Measurements from ENCODE around the gene SCARB2.
A peak's percentile ranks its signal among the peaks of the same experiment; 100 is the strongest.

SCARB2 gene

GRCh38 chr4:76197971-76198410, 15.6 kb downstream of the SCARB2 start:
- Histone ChIP-seq H3K79me2 (ENCODE audit: insufficient read depth, low read length) (peaks cover 11% of the 10 kb centered on the region), H4K20me1 (ENCODE audit: insufficient read depth, low read length, poor library complexity, severe bottlenecking) (peaks cover 4% of the 10 kb centered on the region), H3K4me2 (ENCODE audit: low read depth, low read length, poor library complexity, severe bottlenecking) (peak overlapping the region; percentile 46), H3F3A (ENCODE audit: low read depth) (no peaks in the 10 kb centered on the region), H3K4me3 (ENCODE audit: low read length, poor library complexity, severe bottlenecking) (no peak overlapping the region), H3K4me1 (ENCODE audit: insufficient read depth, low read length, poor library complexity, severe bottlenecking) (peaks cover 27% of the 10 kb centered on the region), H3K9me3 (ENCODE audit: insufficient read depth, low read depth, low read length) (no peaks in the 10 kb centered on the region; the same call in 1 of the 2 replicates), H2AFZ (ENCODE audit: low read length) (no peak overlapping the region), H3K36me3 (ENCODE audit: insufficient read depth, low read length) (peaks cover 27% of the 10 kb centered on the region), H3K9me2 (replicated peaks; ENCODE audit: low read depth, low read length) (no peaks in the 10 kb centered on the region), H3K27me3 (ENCODE audit: insufficient read depth, low read length, poor library complexity, severe bottlenecking) (no peaks in the 10 kb centered on the region), H3K9ac (ENCODE audit: low read depth, low read length, poor library complexity, severe bottlenecking) (no peak overlapping the region)
- no peak for TF ChIP-seq EZH2phosphoT487 (IDR thresholded peaks at IDR 0.05; ENCODE audit: borderline replicate concordance)
- TF ChIP-seq, protein P1, sequence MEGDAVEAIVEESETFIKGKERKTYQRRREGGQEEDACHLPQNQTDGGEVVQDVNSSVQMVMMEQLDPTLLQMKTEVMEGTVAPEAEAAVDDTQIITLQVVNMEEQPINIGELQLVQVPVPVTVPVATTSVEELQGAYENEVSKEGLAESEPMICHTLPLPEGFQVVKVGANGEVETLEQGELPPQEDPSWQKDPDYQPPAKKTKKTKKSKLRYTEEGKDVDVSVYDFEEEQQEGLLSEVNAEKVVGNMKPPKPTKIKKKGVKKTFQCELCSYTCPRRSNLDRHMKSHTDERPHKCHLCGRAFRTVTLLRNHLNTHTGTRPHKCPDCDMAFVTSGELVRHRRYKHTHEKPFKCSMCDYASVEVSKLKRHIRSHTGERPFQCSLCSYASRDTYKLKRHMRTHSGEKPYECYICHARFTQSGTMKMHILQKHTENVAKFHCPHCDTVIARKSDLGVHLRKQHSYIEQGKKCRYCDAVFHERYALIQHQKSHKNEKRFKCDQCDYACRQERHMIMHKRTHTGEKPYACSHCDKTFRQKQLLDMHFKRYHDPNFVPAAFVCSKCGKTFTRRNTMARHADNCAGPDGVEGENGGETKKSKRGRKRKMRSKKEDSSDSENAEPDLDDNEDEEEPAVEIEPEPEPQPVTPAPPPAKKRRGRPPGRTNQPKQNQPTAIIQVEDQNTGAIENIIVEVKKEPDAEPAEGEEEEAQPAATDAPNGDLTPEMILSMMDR (conservative IDR thresholded peaks at IDR 0.05; ENCODE audit: low read length) = no peak

- Histone ChIP-seq H3K4me2 (ENCODE audit: low read depth, low read length, poor library complexity, severe bottlenecking) (no peak overlapping the region), H3F3A (ENCODE audit: low read depth) (no peaks in the 10 kb centered on the region), H4K20me1 (ENCODE audit: insufficient read depth, low read length, poor library complexity, severe bottlenecking) (peaks cover 4% of the 10 kb centered on the region), H3K9ac (ENCODE audit: low read depth, low read length, poor library complexity, severe bottlenecking) (no peak overlapping the region), H3K9me2 (replicated peaks; ENCODE audit: low read depth, low read length) (no peaks in the 10 kb centered on the region), H3K27me3 (ENCODE audit: insufficient read depth, low read length, poor library complexity, severe bottlenecking) (no peaks in the 10 kb centered on the region), H3K79me2 (ENCODE audit: insufficient read depth, low read length) (peaks cover 8% of the 10 kb centered on the region), H3K4me1 (ENCODE audit: insufficient read depth, low read length, poor library complexity, severe bottlenecking) (peaks cover 27% of the 10 kb centered on the region), H3K9me3 (ENCODE audit: insufficient read depth, low read depth, low read length) (peaks cover 3% of the 10 kb centered on the region), H3K4me3 (ENCODE audit: low read length, poor library complexity, severe bottlenecking) (no peak overlapping the region), H2AFZ (ENCODE audit: low read length) (no peak overlapping the region), H3K36me3 (ENCODE audit: insufficient read depth, low read length) (peaks cover 35% of the 10 kb centered on the region)
- TF ChIP-seq, protein P1 (conservative IDR thresholded peaks at IDR 0.05; ENCODE audit: low read length) = no peak
- no peak for TF ChIP-seq EZH2phosphoT487 (IDR thresholded peaks at IDR 0.05; ENCODE audit: borderline replicate concordance)
Measured at GRCh38 chr4:76197031-76197743, 16.4 kb downstream of the SCARB2 start.

DNA sequence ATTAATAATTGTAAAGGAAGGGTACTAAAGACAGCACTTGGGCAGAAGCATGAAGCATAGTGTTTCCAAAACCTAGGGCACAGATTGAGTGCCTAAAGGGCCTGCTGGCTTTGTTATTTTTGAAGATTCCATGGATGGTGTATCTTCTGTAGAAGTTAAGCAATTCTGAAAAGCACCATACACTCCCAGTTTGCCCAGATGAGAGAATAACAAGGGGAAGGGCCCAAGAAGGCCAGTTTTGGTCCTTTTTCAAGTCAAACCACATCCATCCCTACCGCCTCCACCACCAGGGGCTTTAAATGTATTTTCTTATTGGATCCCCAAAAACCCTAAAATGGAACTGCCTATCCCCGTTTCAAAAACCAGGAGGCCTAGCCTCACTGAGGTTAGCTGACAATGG, 17.2 kb downstream of the SCARB2 start:
- peaks cover 8% of the 10 kb centered on the region for H3K79me2 ChIP-seq (ENCODE audit: insufficient read depth, low read length)
- TF ChIP-seq, protein P1 (conservative IDR thresholded peaks at IDR 0.05; ENCODE audit: low read length) = no peak
- no peak for TF ChIP-seq EZH2phosphoT487 (IDR thresholded peaks at IDR 0.05; ENCODE audit: borderline replicate concordance)
- H3K9ac ChIP-seq (ENCODE audit: low read depth, low read length, poor library complexity, severe bottlenecking) = no peak overlapping the region
- H3F3A ChIP-seq (ENCODE audit: low read depth) = no peaks in the 10 kb centered on the region
- H3K4me1 ChIP-seq (ENCODE audit: insufficient read depth, low read length, poor library complexity, severe bottlenecking) = peaks cover 27% of the 10 kb centered on the region
- H3K9me3 ChIP-seq (ENCODE audit: insufficient read depth, low read depth, low read length) = peaks cover 7% of the 10 kb centered on the region
- H3K36me3 ChIP-seq (ENCODE audit: insufficient read depth, low read length) = peaks cover 40% of the 10 kb centered on the region
- H3K9me2 ChIP-seq (replicated peaks; ENCODE audit: low read depth, low read length) = no peaks in the 10 kb centered on the region
- H2AFZ ChIP-seq (ENCODE audit: low read length) = no peak overlapping the region
- no peak overlapping the region for H3K4me2 ChIP-seq (ENCODE audit: low read depth, low read length, poor library complexity, severe bottlenecking)
- peaks cover 4% of the 10 kb centered on the region for H4K20me1 ChIP-seq (ENCODE audit: insufficient read depth, low read length, poor library complexity, severe bottlenecking)
- no peaks in the 10 kb centered on the region for H3K27me3 ChIP-seq (ENCODE audit: insufficient read depth, low read length, poor library complexity, severe bottlenecking)
- H3K4me3 ChIP-seq (ENCODE audit: low read length, poor library complexity, severe bottlenecking) = no peak overlapping the region

All from Loucy (cell line).